OCI-LY1 (cell line): ENCODE results near the gene MLPH.

Experiments used
- H2AFZ ChIP-seq: fragments of 200-600 bp; sonication (generic), shearing (Covaris generic); 2 replicates; pipeline ENCODE4 v1.6.0; 2014; ENCODE audit warnings: antibody characterized with exemption, mild to moderate bottlenecking, low read length
- H3F3A ChIP-seq: fragments of 200-600 bp; sonication (generic), shearing (Covaris generic); 2 replicates; pipeline ENCODE4 v1.6.0; 2014; ENCODE audit warnings: mild to moderate bottlenecking, antibody characterized with exemption, low read length, moderate library complexity; ENCODE audit not compliant: insufficient read depth
- H3K27ac ChIP-seq: fragments of 200-600 bp; sonication (generic); 2 replicates; pipeline ENCODE4 v1.5.1; 2014; ENCODE audit warnings: low read length, mixed run types, mild to moderate bottlenecking, low read depth; ENCODE audit not compliant: poor library complexity, severe bottlenecking
- H3K27me3 ChIP-seq: fragments of 200-600 bp; sonication (generic); 2 replicates; pipeline ENCODE4 v1.6.0; 2014; ENCODE audit warnings: antibody characterized with exemption, mild to moderate bottlenecking, low read length, moderate library complexity; ENCODE audit not compliant: insufficient read depth
- H3K36me3 ChIP-seq: fragments of 200-600 bp; sonication (generic); 2 replicates; pipeline ENCODE4 v1.6.1; 2014; ENCODE audit warnings: mild to moderate bottlenecking, antibody characterized with exemption, low read length, moderate library complexity, mixed read lengths; ENCODE audit not compliant: insufficient read depth
- H3K4me1 ChIP-seq: fragments of 200-600 bp; sonication (generic); 2 replicates; pipeline ENCODE4 v1.5.1; 2014; ENCODE audit warnings: mild to moderate bottlenecking, low read length, moderate library complexity; ENCODE audit not compliant: insufficient read depth, severe bottlenecking
- H3K4me2 ChIP-seq: fragments of 200-600 bp; sonication (generic), shearing (Covaris generic); 2 replicates; pipeline ENCODE4 v1.6.1; 2014; ENCODE audit warnings: low read length
- H3K4me3 ChIP-seq: fragments of 200-600 bp; sonication (generic); 2 replicates; pipeline ENCODE4 v1.5.1; 2014; ENCODE audit warnings: low read length, low read depth, mild to moderate bottlenecking, mixed read lengths; ENCODE audit not compliant: poor library complexity, severe bottlenecking
- H3K79me2 ChIP-seq: fragments of 200-600 bp; shearing (Covaris generic); 2 replicates; pipeline ENCODE4 v1.6.1; 2016; ENCODE audit warnings: mixed run types, low read length, mixed read lengths; ENCODE audit not compliant: insufficient read depth
- H3K9ac ChIP-seq: fragments of 200-600 bp; sonication (generic), shearing (Covaris generic); 2 replicates; pipeline ENCODE4 v1.6.1; 2014; ENCODE audit warnings: mild to moderate bottlenecking, low read length, mixed read lengths
- H3K9me2 ChIP-seq: fragments of 200-600 bp; sonication (generic), shearing (Covaris generic); 2 replicates; pipeline ENCODE4 v1.6.1; 2014; ENCODE audit warnings: low read depth, mild to moderate bottlenecking, low read length, mixed read lengths
- H3K9me3 ChIP-seq: fragments of 200-600 bp; shearing (Covaris generic); 2 replicates; pipeline ENCODE4 v1.6.1; 2014; ENCODE audit warnings: low read length, mixed read lengths
- H4K20me1 ChIP-seq: fragments of 200-600 bp; sonication (generic), shearing (Covaris generic); 2 replicates; pipeline ENCODE4 v1.6.0; 2016; ENCODE audit warnings: mild to moderate bottlenecking, low read length; ENCODE audit not compliant: insufficient read depth
- EZH2 ChIP-seq: fragments of 200-600 bp; sonication (generic), shearing (Covaris generic); IDR thresholded peaks from 2 replicates; pipeline ENCODE4 v1.8.0; 2017; ENCODE audit warnings: borderline replicate concordance, mixed run types, mild to moderate bottlenecking, antibody characterized with exemption, low read length, moderate library complexity, mixed read lengths
- TF ChIP-seq, protein P1 (sequence below): fragments of 200-600 bp; sonication (generic), shearing (Covaris generic); IDR thresholded peaks from 2 replicates; pipeline ENCODE4 v1.5.1; 2017; ENCODE audit warnings: mild to moderate bottlenecking, antibody characterized with exemption, low read length, moderate library complexity, mixed read lengths

MLPH gene

DNA sequence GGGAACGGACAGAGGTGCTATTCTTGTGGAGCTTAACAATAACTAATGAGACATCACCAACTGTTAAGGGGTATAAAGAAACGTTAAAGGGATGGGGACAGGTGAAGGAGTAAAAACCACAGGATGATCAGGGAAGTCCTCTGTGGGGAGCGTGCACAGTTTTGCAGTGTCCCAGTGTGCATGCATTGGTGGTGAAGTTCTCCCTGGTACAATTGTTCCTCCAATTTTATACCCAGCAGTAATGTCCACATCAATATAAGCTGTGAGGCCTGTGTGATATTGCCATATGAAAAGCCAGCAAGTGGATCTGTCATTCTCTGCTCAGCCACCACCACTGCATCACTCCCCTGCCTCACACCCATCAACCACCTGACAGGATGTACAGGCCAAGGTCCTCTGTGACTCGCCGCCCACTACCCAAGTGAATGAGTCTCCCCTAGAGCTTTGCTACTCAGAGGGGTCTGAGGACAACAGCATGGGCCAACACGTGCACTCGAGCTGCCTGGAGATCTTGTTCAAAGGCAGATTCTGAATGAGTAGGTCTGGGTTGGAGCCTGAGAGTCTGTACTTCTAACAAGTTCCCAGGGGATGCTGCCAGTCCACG, 4.6 kb downstream of the MLPH start:
- Histone ChIP-seq H3K36me3 (no peaks in the 10 kb centered on the region), H4K20me1 (no peaks in the 10 kb centered on the region), H3F3A (no peaks in the 10 kb centered on the region), H3K9ac (no peak overlapping the region), H3K4me3 (no peak overlapping the region), H3K9me2 (no peaks in the 10 kb centered on the region), H3K27me3 (peaks cover 7% of the 10 kb centered on the region; the same call in 1 of the 2 replicates), H3K9me3 (peaks cover 11% of the 10 kb centered on the region; the same call in 1 of the 2 replicates), H3K4me2 (no peak overlapping the region), H3K4me1 (no peaks in the 10 kb centered on the region), H3K27ac (no peak overlapping the region), H2AFZ (no peak overlapping the region), H3K79me2 (no peaks in the 10 kb centered on the region)
- TF ChIP-seq EZH2: no peak
- TF ChIP-seq, protein P1, sequence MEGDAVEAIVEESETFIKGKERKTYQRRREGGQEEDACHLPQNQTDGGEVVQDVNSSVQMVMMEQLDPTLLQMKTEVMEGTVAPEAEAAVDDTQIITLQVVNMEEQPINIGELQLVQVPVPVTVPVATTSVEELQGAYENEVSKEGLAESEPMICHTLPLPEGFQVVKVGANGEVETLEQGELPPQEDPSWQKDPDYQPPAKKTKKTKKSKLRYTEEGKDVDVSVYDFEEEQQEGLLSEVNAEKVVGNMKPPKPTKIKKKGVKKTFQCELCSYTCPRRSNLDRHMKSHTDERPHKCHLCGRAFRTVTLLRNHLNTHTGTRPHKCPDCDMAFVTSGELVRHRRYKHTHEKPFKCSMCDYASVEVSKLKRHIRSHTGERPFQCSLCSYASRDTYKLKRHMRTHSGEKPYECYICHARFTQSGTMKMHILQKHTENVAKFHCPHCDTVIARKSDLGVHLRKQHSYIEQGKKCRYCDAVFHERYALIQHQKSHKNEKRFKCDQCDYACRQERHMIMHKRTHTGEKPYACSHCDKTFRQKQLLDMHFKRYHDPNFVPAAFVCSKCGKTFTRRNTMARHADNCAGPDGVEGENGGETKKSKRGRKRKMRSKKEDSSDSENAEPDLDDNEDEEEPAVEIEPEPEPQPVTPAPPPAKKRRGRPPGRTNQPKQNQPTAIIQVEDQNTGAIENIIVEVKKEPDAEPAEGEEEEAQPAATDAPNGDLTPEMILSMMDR: no peak

DNA sequence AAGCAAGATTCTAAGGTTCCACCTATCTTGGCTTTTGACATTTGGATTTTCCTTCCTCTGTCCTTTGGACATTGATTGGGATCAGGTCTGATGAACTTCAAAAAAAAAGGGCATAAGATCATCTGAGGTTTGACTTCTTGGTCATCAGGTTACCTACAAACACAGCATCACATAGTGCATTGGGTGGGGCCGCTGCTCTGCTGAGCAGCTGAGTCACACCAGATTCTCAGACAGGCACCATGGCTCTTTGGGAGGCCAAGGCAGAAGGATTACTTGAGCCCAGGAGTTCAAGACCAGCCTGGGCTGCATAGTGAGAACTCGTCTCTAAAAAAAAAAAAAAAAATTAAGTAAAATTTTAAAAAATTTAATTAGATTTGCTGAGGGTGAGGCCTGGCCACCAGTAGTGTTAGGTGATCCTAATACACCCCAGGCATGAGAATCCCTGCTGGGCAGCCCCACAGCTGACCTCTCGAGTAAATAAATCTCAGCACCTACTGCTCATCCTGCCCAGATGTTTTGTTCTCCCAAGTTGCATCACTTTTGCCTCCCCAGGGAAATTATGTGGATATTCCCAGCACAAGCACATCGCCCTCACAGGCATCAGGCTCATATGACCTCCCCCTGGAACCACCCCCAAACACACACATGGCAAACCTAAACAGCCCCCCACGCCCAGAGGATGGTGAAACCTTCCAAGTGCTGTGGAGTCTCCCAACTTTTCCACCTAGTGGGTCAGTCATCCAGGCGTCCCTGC, 5.3 kb downstream of the MLPH start:
- Histone ChIP-seq H3K4me3 (no peak overlapping the region), H3K27ac (no peak overlapping the region), H3K79me2 (no peaks in the 10 kb centered on the region), H3K4me2 (no peak overlapping the region), H3F3A (no peaks in the 10 kb centered on the region), H3K4me1 (no peaks in the 10 kb centered on the region), H3K9ac (no peak overlapping the region), H2AFZ (no peak overlapping the region), H3K27me3 (peaks cover 7% of the 10 kb centered on the region; the same call in 1 of the 2 replicates), H3K36me3 (no peaks in the 10 kb centered on the region), H4K20me1 (no peaks in the 10 kb centered on the region), H3K9me2 (no peaks in the 10 kb centered on the region), H3K9me3 (peaks cover 11% of the 10 kb centered on the region; the same call in 1 of the 2 replicates)
- TF ChIP-seq, protein P1: no peak
- TF ChIP-seq EZH2: no peak

GRCh38 chr2:237494066-237494465, 7.0 kb downstream of the MLPH start:
- H3K27me3 ChIP-seq: peaks cover 7% of the 10 kb centered on the region; the same call in 1 of the 2 replicates
- H3F3A ChIP-seq: no peaks in the 10 kb centered on the region
- H3K9ac ChIP-seq: no peak overlapping the region
- no peak overlapping the region for H3K4me2 ChIP-seq
- no peak overlapping the region for H2AFZ ChIP-seq
- no peaks in the 10 kb centered on the region for H3K79me2 ChIP-seq
- H3K9me3 ChIP-seq: peaks cover 11% of the 10 kb centered on the region; the same call in 1 of the 2 replicates
- no peaks in the 10 kb centered on the region for H3K4me1 ChIP-seq
- no peaks in the 10 kb centered on the region for H3K9me2 ChIP-seq
- H3K4me3 ChIP-seq: no peak overlapping the region
- no peak for TF ChIP-seq EZH2
- TF ChIP-seq, protein P1: no peak
- no peak overlapping the region for H3K27ac ChIP-seq
- H4K20me1 ChIP-seq: no peaks in the 10 kb centered on the region
- H3K36me3 ChIP-seq: no peaks in the 10 kb centered on the region
